Activated CD8-positive, alpha-beta memory T cell treated with anti-CD3 and anti-CD28 coated beads, Interleukin-2, amount 50 U/mL, for 1 hour (primary cell): ENCODE measurements around the gene ELP1.
"Not testable (repeated sequence)": the region's sequence is repeated elsewhere in the genome, so short reads cannot be mapped to it uniquely, and the experiment has no call there.

Source experiments
- DNase-seq: peaks from one replicate; pipeline ENCODE4 v3.0.0-alpha.2; 2020; ENCODE audit errors: extremely low read depth

The ELP1 gene

DNA sequence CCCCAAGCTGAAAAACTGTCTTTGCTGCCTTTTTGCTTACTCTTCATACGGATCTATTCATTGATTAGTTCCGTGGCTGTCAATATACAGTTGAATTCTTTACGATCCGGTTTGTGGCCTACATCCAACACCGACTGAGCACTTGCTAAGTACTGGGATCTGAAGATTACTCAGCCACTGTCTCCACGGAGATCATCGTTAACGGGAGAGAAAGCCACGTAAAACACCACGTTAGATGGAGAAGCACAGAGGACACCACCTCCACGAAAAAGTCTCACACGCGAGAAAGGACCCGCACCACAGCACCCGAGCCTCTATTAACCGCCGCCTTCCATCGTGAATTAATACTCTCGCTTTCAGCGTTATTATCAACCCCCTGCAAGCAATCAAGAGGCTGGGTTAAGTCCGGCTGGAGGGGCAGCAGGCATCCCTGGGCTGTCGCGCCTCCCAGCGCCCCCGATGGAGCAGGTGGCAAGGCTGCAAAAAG, 650 bp downstream of the ELP1 start:
- DNase-seq, result no peak

DNA sequence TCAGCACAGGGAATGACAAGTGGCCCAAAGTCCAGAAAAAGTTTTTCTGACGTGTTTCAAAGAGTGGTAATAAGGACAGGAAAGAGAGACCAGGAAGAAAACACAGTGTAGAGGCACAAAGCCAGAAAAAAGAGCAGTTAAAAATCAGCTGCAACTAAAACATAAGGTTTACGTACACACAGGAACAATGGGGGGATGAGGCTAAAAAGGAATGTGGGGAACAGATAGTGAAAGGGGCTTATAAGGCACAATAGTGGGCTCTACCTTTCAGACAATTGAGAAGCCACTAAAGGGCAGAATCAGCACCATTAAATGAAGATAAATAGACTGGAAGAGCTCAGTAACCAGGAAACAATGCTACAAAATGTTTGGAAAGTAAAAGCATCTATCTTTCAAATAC, 5.5 kb downstream of the ELP1 start:
- DNase-seq, result no peak

- DNase-seq, result no peak
Measured at GRCh38 chr9:108924466-108924865, 9.5 kb downstream of the ELP1 start.

- no peak for DNase-seq
Measured at GRCh38 chr9:108921200-108921599, 12.7 kb downstream of the ELP1 start.

GRCh38 chr9:108920401-108920800, 13.5 kb downstream of the ELP1 start:
- DNase-seq, result not testable (repeated sequence)

- DNase-seq, result no peak
Measured at GRCh38 chr9:108919517-108919916, 14.4 kb downstream of the ELP1 start.

GRCh38 chr9:108913391-108913790, 20.5 kb downstream of the ELP1 start:
- DNase-seq, result no peak

- no peak for DNase-seq
Measured at GRCh38 chr9:108911820-108912219, 22.1 kb downstream of the ELP1 start.

- DNase-seq, result no peak
Measured at GRCh38 chr9:108910914-108911313, 23.0 kb downstream of the ELP1 start.

DNA sequence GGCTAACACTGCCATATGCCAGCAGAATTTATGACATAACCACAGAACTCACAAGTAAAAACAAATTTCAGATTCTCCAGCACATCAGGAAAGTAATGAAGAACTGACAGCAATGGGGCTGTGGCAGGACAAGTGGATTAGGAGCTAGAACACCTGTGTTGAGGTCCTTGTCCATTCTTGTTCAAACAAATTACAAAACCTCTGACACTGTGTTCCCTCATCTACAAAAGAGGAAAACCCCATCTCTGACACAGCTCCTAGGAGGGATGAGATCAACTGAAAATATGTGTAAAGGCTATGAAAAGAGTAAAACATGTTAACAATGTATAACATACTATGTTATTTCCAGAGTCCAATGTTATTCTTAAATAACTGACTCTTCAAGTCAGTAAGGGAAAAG, 23.5 kb downstream of the ELP1 start:
- no peak for DNase-seq

DNA sequence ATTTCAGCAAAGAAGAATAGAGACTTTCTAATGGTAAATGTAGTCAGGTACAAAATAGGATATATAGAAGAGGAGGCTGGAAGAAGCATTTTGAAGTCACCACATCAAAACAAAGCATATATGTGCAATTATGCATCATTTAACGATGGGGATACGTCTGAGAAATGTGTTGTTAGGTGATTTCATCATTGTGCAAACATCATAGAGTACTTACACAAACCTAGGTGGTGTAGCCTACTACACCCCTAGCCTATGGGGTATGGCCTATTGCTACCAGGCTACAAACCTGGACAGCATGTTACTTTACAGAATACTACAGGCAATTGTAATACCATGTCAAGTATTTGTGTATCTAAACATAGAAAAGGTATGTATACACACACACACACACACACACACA, 28.4 kb downstream of the ELP1 start:
- DNase-seq, result no peak

GRCh38 chr9:108904161-108904560, 29.8 kb downstream of the ELP1 start:
- no peak for DNase-seq

DNA sequence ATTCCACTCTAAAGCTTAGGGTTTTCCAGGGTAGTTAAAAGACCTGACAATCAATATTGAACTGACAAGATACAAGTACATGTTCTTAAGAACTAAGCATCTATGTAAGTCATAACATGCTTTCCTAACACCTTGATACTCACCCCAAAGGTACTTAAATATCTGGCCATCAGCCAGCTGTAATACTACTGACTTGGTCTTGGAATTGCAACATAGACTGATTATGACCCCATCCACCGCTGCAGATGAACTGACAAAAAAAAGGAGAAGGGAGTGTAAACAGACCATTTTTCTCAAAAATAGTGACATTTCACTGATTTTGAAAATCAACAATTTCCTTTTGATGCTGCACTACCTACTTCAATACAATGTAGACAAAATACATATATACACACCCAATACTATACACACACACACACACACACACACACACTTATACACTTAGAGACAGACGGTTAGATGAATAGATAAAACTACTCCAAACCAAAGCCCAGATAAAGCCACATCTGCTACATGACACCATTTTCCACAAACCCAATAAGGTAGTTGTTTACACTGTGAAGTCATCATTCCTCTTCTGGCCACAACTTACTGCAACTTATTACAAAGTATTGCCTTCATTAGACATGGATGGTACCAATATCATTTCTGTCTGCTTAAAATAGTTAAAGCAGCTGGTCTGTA, 30.4 kb downstream of the ELP1 start:
- no peak for DNase-seq

- no peak for DNase-seq
Measured at GRCh38 chr9:108900176-108900575, 33.7 kb downstream of the ELP1 start.

DNA sequence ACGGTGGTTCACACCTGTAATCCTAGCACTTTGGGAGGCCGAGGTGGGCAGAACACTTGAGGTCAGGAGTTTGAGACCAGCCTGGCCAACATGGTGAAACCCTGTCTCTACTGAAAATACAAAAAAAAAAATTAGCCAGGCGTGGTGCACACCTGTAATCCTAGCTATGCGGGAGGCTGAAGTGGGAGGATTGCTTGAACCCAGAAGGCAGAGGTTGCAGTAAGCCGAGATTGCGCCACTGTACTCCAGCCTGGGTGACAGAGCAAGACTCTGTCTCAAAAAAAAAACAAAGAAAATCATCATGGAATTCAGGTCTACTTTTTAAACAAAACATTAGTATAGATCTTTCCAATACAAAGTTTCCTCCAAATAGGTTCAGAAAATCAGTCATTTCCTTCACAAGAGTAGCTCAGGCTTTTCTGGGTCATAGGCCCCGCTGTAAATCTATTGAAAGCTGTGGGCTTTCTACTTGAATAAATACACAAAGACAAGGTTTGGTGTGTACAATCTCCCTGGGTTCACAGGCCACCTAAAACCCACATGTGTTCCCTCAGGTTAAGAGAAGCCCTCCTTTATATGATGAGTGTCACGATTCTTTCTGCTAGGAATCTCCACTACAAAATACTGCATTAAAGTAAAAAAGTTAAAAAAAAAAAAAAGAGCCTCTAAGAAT, 34.8 kb downstream of the ELP1 start:
- DNase-seq, result not testable (repeated sequence)

- no peak for DNase-seq
Measured at GRCh38 chr9:108897324-108898096, 36.4 kb downstream of the ELP1 start.

DNA sequence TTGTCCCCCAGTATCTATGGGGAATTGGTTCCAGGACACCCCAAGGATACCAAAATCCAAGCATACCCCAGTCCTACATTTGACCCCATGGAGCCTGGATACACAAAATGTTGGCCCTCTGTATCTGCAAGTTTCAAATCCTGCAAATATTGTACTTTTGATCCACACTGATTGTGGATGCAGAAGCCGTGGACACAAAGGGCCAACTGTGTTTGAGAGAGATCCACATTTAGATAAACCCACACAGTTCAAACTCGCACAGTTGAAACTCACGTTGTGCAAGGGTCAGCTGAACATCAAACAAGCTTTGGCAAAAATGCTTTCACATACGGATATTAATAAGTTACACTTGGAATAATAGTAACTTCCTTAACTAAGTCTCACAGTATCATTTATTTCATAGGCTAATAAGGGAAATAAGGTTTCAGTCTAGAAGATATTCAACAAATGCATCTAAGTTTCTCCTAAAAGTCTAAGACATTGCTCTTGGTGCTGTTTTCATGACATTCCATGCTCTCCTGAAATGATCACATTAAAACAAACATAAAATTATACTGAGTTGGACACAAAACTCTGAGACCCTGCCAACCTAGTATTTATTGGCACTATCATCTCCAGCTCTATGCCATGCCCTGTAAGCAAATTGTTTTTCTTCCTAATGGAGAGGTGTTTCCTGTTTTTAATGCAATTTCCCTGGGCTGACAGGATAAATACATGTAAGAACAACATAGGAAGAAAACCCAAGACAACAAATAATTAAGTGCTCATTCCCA, 39.5 kb downstream of the ELP1 start:
- no peak for DNase-seq

DNA sequence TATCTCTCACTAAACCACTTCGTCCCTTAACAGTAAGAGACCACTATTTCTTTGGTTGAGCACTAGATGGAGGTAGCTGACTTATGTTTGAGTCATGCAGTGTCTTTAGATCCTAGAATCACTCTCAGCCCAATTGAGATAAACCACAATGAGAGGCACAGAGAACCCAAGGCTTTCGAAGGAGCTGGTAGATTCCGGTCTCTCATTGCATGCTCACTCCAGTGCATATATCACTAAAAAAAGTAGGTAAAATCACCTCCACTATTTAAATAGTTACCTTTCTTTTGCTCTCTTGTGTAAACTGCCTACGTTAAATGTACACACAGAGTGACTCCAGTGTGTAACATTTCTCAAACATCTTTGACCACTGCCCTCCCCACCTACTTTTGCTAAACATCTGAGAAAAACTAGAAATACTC, 44.3 kb downstream of the ELP1 start:
- DNase-seq, result no peak

GRCh38 chr9:108886594-108887271, 47.2 kb downstream of the ELP1 start:
- DNase-seq, result not testable (repeated sequence)

- DNase-seq, result no peak
Measured at GRCh38 chr9:108885643-108886348, 48.1 kb downstream of the ELP1 start.

GRCh38 chr9:108884701-108885100, 49.2 kb downstream of the ELP1 start:
- no peak for DNase-seq
